Omental fat pad (tissue), 4 donors: Measurements from ENCODE around the gene JTB. TPM values are rescaled to one million over a fixed set of nuclear protein-coding genes. Genes with fewer than 3 reads are reported as not detected.
A peak's percentile ranks its signal among the peaks of the same experiment; 100 is the strongest.

Source experiments
- ATAC-seq: fragments of 150-250 bp; one replicate; pipeline ENCODE4 v1.9.1; 2016; ENCODE audit warnings: mild to moderate bottlenecking, moderate library complexity; ENCODE audit not compliant: low FRiP score
- DNase-seq: peaks from one replicate; pipeline ENCODE4 v3.0.0-alpha.2; 2019; ENCODE audit warnings: low spot score
- total RNA-seq, 4 donors: library from RNA; depleted of rRNA; stranded (reverse); fragments of >200 nt; gene quantifications; one replicate each; pipeline ENCODE4 v1.1.0, GENCODE V29; 2016
- TF ChIP-seq, protein P1 (sequence below), 3 donors: fragments of 450-650 bp; IDR thresholded peaks; one replicate each; pipeline ENCODE4 v1.5.1; 2016 to 2017; ENCODE audit warnings: antibody characterized with exemption in 3 of 3, mild to moderate bottlenecking in 3 of 3, moderate library complexity in 2 of 3

JTB gene
- total RNA-seq, 4 donors from 2014 or later = 190 to 258 (median 208) TPM

DNA sequence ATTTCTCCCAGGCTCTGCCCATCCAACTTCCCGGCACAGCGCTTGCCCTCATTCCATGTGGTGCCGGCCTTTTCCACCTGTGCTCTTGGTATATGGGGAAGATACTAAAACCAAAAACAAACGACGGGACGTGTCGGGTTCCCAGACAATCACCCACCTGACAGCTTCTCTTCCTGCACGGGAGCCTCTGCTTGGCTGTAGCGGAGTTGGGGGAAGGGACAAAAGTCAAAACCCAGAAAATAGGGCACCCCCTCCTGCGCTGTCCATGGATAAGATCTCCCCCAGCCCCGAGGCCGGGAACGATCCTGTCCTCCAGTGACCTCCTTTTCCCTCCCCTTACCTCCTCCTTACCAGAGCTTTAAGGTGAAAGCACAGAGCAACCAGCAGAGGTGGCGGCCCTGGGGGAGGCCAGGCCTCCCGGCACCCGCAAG is 640 bp downstream of the JTB start:
- ATAC-seq (peak; percentile 38), DNase-seq (no peak)
- TF ChIP-seq, protein P1, sequence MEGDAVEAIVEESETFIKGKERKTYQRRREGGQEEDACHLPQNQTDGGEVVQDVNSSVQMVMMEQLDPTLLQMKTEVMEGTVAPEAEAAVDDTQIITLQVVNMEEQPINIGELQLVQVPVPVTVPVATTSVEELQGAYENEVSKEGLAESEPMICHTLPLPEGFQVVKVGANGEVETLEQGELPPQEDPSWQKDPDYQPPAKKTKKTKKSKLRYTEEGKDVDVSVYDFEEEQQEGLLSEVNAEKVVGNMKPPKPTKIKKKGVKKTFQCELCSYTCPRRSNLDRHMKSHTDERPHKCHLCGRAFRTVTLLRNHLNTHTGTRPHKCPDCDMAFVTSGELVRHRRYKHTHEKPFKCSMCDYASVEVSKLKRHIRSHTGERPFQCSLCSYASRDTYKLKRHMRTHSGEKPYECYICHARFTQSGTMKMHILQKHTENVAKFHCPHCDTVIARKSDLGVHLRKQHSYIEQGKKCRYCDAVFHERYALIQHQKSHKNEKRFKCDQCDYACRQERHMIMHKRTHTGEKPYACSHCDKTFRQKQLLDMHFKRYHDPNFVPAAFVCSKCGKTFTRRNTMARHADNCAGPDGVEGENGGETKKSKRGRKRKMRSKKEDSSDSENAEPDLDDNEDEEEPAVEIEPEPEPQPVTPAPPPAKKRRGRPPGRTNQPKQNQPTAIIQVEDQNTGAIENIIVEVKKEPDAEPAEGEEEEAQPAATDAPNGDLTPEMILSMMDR (IDR thresholded peaks at IDR 0.05) = no peak

DNA sequence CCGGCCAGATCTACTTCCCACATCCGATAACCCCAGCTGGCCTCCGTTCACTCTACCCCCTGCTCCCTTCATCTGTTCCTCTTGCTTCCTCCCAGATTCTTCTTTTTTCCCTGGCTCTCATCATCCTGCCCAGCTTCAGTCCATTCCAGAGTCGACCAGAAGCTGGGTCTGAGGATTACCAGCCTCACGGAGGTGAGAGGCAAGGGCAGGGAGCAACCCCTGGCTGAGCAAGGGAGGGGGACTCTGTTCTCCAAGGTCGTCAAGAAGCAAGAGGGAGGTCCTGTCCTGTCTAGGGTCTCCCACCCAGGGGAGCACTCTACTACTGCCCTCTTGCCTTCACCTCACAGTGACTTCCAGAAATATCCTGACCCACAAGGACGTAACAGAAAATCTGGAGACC is 3.9 kb downstream of the JTB start:
- ATAC-seq = no peak
- no peak for DNase-seq
- TF ChIP-seq, protein P1 (IDR thresholded peaks at IDR 0.05) = no peak

DNA sequence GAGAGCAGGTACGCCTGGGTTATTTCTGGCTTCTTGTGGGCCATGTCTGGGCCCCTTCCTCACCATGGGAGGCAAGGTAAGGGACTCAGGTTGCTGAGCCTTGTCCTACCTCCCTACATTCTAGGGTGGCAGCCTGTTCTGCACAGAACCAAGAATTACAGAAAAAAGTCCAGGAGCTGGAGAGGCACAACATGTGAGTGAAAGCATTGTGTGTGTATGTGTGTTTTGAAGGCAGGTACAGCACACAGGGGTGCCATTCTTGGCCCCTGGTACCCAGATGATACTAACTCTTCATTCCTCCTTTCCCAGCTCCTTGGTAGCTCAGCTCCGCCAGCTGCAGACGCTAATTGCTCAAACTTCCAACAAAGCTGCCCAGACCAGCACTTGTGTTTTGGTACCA is 4.4 kb downstream of the JTB start:
- TF ChIP-seq, protein P1 (IDR thresholded peaks at IDR 0.05) = no peak
- ATAC-seq = no peak
- no peak for DNase-seq

DNA sequence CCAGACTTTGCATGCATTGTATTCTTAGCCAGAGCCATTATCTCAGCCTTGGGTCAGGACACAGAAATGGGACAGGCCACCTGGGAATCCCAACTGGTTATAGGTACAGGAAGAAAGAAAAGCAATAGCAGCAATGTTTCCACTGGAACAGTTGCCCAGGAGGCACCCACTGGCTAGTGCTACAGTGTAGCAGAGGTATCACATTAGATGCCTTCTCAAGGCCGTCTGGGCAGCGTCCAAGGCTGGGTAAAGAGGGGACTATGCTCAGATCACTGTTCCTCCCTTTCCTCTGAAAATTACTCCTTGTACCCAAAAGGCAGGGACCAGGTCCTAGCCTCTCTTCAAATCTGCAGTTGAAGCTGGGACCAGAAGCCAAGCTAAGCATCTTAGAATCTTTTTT is 7.1 kb downstream of the JTB start:
- no peak for ATAC-seq

DNA sequence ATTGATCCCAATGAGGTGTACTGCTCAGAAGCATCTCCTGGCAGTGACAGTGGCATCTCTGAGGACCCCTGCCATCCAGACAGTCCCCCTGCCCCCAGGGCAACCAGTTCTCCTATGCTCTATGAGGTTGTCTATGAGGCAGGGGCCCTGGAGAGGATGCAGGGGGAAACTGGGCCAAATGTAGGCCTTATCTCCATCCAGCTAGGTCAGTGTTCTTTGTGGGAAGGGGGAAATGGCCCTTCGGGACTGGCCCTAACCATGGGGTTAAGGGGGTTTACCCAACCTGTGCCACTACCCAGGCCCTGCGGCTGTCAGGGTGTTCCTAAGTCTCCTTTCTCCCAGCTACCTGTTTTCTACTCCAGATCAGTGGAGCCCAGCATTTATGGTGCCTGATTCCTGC is 8.5 kb downstream of the JTB start:
- DNase-seq = no peak
- TF ChIP-seq, protein P1 (IDR thresholded peaks at IDR 0.05) = no peak

More for the DNA sequence above, 7.1 kb downstream of the JTB start:
- TF ChIP-seq, protein P1 (IDR thresholded peaks at IDR 0.05) = no peak
- no peak for DNase-seq

DNA sequence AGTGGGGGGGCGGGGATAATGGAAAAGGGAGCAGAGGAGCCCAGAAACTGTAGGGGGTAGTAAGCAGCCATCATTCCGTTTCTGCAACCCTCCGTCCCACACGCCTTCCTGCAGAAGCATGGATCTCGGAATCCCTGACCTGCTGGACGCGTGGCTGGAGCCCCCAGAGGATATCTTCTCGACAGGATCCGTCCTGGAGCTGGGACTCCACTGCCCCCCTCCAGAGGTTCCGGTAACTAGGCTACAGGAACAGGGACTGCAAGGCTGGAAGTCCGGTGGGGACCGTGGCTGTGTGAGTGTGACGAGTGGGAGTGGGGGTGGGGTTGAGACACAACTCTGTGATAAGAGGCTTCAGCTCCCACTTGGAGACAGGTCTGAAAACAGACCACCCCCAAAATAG is 9.1 kb downstream of the JTB start:
- TF ChIP-seq, protein P1 (IDR thresholded peaks at IDR 0.05) = no peak
- no peak for ATAC-seq
- no peak for DNase-seq

More for the DNA sequence above, 8.5 kb downstream of the JTB start:
- ATAC-seq = no peak

DNA sequence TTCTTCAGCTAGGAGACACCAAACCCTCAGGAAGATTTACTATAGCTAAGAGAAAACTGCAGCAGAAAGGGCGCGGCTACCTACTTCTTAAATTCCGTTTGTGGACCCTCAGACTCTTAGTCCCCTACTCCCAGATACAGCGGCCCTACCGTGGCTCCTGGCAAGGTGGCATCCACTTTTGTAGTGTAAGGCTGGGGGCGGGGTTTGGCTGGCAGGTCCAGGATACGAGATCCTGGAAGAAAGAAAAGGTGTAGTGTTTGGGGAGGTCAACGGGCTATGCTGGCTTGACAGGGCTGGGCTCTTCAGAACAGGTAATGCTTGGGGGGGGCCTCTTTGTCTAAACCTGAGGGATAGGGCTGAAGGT is 9.5 kb downstream of the JTB start:
- ATAC-seq (no peak), DNase-seq (no peak)
- TF ChIP-seq, protein P1 (IDR thresholded peaks at IDR 0.05) = no peak
